ENCODE measurements around the gene DKK1. TPM values are rescaled to one million over a fixed set of nuclear protein-coding genes. Genes with fewer than 3 reads are reported as not detected.

The DKK1 gene
- total and polyA plus RNA-seq, 2 of the 13 experiments (the other 11 are each of a cell fraction or from before 2014, with no cell fraction given): 123 to 262 TPM

DNA sequence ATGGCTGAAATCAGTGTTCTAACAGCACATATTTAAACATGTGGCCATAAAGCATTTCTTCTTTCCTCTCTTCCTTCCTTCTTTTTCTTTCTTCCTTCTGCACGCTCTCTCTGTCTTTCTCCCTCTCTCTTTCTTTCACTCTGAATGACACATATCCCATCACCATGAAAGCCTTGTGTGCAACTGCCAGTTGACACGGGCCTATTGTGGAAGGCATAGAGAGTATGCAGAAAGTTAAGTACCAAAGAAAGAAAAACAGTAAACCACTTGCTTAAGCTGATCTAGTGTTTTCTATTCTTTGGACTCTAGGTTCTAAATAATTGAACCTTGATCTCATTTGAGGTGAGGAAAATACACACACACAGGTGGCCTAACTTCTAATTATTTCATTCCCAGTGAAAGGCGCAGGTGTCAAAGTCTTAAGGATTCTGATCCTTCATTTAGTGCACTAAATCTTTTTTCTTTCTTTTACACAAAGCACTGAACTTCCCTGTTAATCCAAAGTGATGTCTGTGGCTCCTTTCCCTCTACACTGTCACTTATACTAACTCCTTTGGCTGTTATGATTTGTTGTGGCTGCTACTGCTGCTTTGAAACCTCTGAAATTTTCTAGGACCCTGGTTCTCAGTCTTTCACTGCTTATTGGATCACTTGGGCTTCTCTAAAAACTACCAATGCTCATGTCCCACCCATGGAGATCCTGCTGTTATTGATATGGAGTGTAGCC is 17.7 kb downstream of the DKK1 start:
- peaks cover 41% of the 10 kb centered on the region for H3K4me1 ChIP-seq (ENCODE audit: insufficient read depth, low read length)
- DNase-seq (ENCODE audit: low spot score): no peak
- no peak overlapping the region for H2AFZ ChIP-seq (ENCODE audit: low read length)
- 58% methylated on average over 3 of the region's 3 CpGs for WGBS (ENCODE audit: low lambda C conversion rate)
- H3K36me3 ChIP-seq (replicated peaks in 1 of 2; ENCODE audit: control insufficient read depth in 1 of 2, insufficient read depth in 2 of 2, low read length in 2 of 2): no peaks in the 10 kb centered on the region
- no peak overlapping the region for H3K27ac ChIP-seq (ENCODE audit: extremely low read length, insufficient read depth, low read length)
- intact Hi-C loops (cut with micrococcal nuclease; ENCODE audit: unreplicated experiment) (loop anchor here (2.0 kb wide), 1 partner anchor 17 kb away; the partner anchor contains the start of gene DKK1), in situ Hi-C loops (cut with HindIII; ENCODE audit: extremely low pct_ligation_motif_present, low pct_unique_long_range_greater_than_20kb) (no loop called here)
- no peaks in the 10 kb centered on the region for H3K9me3 ChIP-seq (ENCODE audit: low read length)
- ATAC-seq: peak; percentile 43
- CTCF ChIA-PET (ENCODE audit: low intra/inter-chr PET ratio, low total read pairs): no interaction called here
- TF ChIP-seq HNF4A (CRISPR knock-in tag; IDR thresholded peaks at IDR 0.05) (peak; percentile 19; the same call in 1 of the 2 replicates), ZNF761 (CRISPR knock-in tag; conservative IDR thresholded peaks at IDR 0.05) (no peak)
- no peak overlapping the region for H3K4me2 ChIP-seq (ENCODE audit: low read depth, low read length)
- FAIRE-seq: no peak
- no peaks in the 10 kb centered on the region for H4K20me1 ChIP-seq (ENCODE audit: insufficient read depth, low read length)
- BruUV-seq (replicated peaks): no TSS peak
- H3K79me2 ChIP-seq (ENCODE audit: insufficient read depth, low read length): no peaks in the 10 kb centered on the region
- H3K27me3 ChIP-seq (ENCODE audit: control insufficient read depth in 1 of 2, insufficient read depth in 2 of 2, low read length in 2 of 2): no peaks in the 10 kb centered on the region
- H3K4me3 ChIP-seq (replicated peaks in 1 of 3; ENCODE audit: insufficient read depth in 1 of 3, low read depth in 2 of 3, low read length in 3 of 3): no peak overlapping the region
- POLR2A ChIA-PET: no interaction called here
- no peak overlapping the region for H3K9ac ChIP-seq (ENCODE audit: insufficient read depth, low read depth, low read length)

DNA sequence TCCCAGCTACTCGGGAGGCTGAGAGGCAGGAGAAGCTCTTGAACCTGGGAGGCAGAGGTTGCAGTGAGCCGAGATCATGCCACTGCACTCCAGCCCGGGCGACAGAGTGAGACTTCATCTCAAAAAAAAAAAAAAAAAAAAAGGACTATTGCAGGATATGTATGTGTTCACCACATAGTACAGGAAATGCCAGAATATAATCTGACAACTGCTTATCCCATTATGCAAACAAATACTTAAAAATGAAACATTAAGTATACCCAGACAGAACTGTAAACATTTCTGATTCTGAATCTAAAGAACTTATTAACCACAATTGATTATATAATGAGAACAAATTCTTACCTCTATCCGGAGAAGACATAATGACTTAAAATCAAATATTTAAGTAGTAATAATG is 18.7 kb downstream of the DKK1 start:
- Histone ChIP-seq H3K9ac (ENCODE audit: insufficient read depth, low read depth, low read length) (no peak overlapping the region), H3K9me3 (ENCODE audit: low read length) (no peaks in the 10 kb centered on the region), H4K20me1 (ENCODE audit: insufficient read depth, low read length) (no peaks in the 10 kb centered on the region), H3K36me3 (replicated peaks in 1 of 2; ENCODE audit: control insufficient read depth in 1 of 2, insufficient read depth in 2 of 2, low read length in 2 of 2) (no peaks in the 10 kb centered on the region), H3K4me2 (ENCODE audit: low read depth, low read length) (no peak overlapping the region), H3K27ac (ENCODE audit: extremely low read length, insufficient read depth, low read length) (no peak overlapping the region), H3K4me3 (replicated peaks in 1 of 3; ENCODE audit: insufficient read depth in 1 of 3, low read depth in 2 of 3, low read length in 3 of 3) (no peak overlapping the region), H3K4me1 (ENCODE audit: insufficient read depth, low read length) (peaks cover 41% of the 10 kb centered on the region), H3K79me2 (ENCODE audit: insufficient read depth, low read length) (no peaks in the 10 kb centered on the region), H3K27me3 (ENCODE audit: control insufficient read depth in 1 of 2, insufficient read depth in 2 of 2, low read length in 2 of 2) (no peaks in the 10 kb centered on the region), H2AFZ (ENCODE audit: low read length) (no peak overlapping the region)
- intact Hi-C loops (cut with micrococcal nuclease; ENCODE audit: unreplicated experiment): loop anchor here (2.0 kb wide), 1 partner anchor 18 kb away; the partner anchor contains the start of gene DKK1
- CTCF ChIA-PET (ENCODE audit: low intra/inter-chr PET ratio, low total read pairs): no interaction called here
- FAIRE-seq (no peak), ATAC-seq (peak; percentile 47; the same call in 2 of the 3 replicates), DNase-seq (ENCODE audit: low spot score) (no peak)
- TF ChIP-seq SMAD9 (CRISPR knock-in tag; IDR thresholded peaks at IDR 0.05) (no peak), FOXP1 (IDR thresholded peaks at IDR 0.05) (no peak), FOXP1 (CRISPR knock-in tag; IDR thresholded peaks at IDR 0.05) (peak; percentile 25; the same call in 1 of the 2 replicates), CREB1 (IDR thresholded peaks at IDR 0.05) (no peak), CREB1 (CRISPR knock-in tag; IDR thresholded peaks at IDR 0.05) (peak; percentile 17; the same call in 1 of the 2 replicates), ZNF546 (CRISPR knock-in tag; conservative IDR thresholded peaks at IDR 0.05) (no peak), ZNF251 (CRISPR knock-in tag; IDR thresholded peaks at IDR 0.05) (no peak), ZNF558 (CRISPR knock-in tag; IDR thresholded peaks at IDR 0.05; ENCODE audit: borderline replicate concordance) (no peak)
- in situ Hi-C loops (cut with HindIII; ENCODE audit: extremely low pct_ligation_motif_present, low pct_unique_long_range_greater_than_20kb): no loop called here
- BruUV-seq (replicated peaks): no TSS peak
- WGBS (ENCODE audit: low lambda C conversion rate): 34% methylated on average over 5 of the region's 5 CpGs
- POLR2A ChIA-PET: no interaction called here

Measured in HepG2 (cell line).